IPS-15b (cell line): Measurements from ENCODE around the gene TOX2.

Experiments
- H3K27me3 ChIP-seq: one replicate; pipeline ENCODE4 v1.6.1; 2013; ENCODE audit warnings: low read length; ENCODE audit not compliant: control insufficient read depth, insufficient read depth
- H3K36me3 ChIP-seq: one replicate; pipeline ENCODE4 v1.6.1; 2013; ENCODE audit warnings: low read length; ENCODE audit not compliant: control insufficient read depth, insufficient read depth
- H3K4me1 ChIP-seq: one replicate; pipeline ENCODE4 v1.6.1; 2013; ENCODE audit warnings: mild to moderate bottlenecking, low read length; ENCODE audit not compliant: control insufficient read depth, insufficient read depth
- H3K4me3 ChIP-seq: one replicate; pipeline ENCODE4 v1.5.1; 2013; ENCODE audit warnings: low read depth, low read length
- H3K9ac ChIP-seq: one replicate; pipeline ENCODE4 v1.6.1; 2013; ENCODE audit warnings: low read depth, mild to moderate bottlenecking, low read length
- H3K9me3 ChIP-seq: one replicate; pipeline ENCODE4 v1.6.1; 2013; ENCODE audit warnings: mild to moderate bottlenecking, low read length; ENCODE audit not compliant: control insufficient read depth, insufficient read depth

The TOX2 gene

DNA sequence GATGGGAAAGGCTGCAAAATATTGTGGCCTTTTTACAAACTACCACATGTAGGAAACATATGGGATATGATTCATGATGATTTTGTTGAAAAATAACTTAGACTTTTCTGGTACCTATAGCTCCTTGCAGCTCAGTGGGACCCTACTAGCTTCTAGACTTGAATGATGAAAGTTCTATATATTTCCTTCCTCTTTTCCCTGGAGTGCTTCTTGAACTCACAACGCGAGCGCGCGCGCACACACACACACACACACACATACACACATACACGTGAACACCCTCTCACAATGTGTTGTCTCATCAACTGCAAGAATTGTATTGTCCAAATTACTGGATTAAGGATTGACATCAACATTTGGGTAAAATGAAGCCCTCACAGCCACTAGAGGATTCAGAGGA lies 61.9 kb downstream of the TOX2 start:
- no peaks in the 10 kb centered on the region for H3K4me1 ChIP-seq
- no peaks in the 10 kb centered on the region for H3K27me3 ChIP-seq
- no peak overlapping the region for H3K9ac ChIP-seq
- no peaks in the 10 kb centered on the region for H3K9me3 ChIP-seq
- H3K4me3 ChIP-seq = no peak overlapping the region
- no peaks in the 10 kb centered on the region for H3K36me3 ChIP-seq

DNA sequence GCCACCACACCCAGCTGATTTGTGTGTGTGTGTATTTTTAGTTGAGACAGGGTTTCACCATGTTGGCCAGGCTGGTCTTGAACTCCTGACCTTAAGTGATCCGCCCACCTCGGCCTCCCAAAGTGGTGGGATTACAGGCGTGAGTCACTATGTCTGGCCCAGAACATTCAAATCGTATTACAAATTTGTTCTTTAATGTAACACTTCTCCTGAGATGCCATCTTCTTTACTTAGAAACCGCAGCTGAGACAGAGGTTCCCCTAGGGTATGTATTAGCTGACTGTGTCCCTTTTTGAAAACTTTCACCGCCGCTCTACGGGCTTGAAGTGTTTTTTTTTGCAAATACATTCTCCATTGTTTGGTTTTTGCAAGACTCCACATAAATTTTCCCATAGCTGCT lies 62.6 kb downstream of the TOX2 start:
- H3K9me3 ChIP-seq = no peaks in the 10 kb centered on the region
- no peak overlapping the region for H3K9ac ChIP-seq
- H3K27me3 ChIP-seq = no peaks in the 10 kb centered on the region
- H3K4me1 ChIP-seq = no peaks in the 10 kb centered on the region
- H3K36me3 ChIP-seq = no peaks in the 10 kb centered on the region
- H3K4me3 ChIP-seq = no peak overlapping the region

DNA sequence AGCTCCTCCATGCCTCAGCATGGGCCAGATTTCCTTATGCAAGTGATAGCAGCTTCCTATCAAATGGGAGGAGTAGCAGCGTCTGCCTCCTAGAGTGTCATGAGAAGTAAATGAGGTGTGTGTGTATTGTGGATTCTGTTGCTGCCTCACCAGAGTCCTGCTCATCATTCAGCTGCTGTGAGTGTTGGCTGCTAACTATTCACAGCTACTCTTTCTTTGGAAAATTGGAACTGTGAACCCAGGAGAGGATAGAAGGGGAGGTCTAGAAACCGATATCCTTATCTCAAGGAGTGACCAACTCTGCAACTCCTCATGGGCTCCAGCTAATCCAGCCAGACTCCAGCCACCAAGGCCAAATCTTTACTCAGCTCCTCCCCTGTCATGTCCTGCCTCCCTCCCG lies 63.3 kb downstream of the TOX2 start:
- Histone ChIP-seq H3K9me3 (no peaks in the 10 kb centered on the region), H3K36me3 (no peaks in the 10 kb centered on the region), H3K27me3 (no peaks in the 10 kb centered on the region), H3K4me1 (no peaks in the 10 kb centered on the region), H3K9ac (no peak overlapping the region), H3K4me3 (no peak overlapping the region)

DNA sequence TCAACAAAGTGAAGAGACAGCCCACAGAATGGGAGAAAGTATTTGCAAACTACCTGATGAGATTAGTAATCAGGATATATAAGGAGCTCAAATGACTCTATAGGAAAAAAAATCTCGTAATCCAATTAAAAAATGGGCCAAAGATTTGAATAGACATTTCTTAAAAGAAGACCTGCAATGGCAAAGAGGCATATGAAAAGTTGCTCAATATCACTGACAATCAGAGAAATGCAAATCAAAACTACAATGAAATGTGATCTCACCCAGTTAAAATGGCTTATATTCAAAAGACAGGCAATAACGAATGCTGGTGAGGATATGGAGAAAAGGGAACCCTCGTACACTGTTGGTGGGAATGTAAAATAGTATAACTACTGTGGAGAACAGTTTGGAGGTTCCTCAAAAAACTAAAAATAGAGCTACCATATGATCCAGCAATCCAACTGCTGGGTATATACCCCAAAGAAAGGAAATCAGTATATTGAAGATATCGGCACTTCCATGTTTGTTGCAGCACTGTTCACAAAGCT lies 65.0 kb downstream of the TOX2 start:
- Histone ChIP-seq H3K27me3 (no peaks in the 10 kb centered on the region), H3K36me3 (no peaks in the 10 kb centered on the region), H3K4me1 (no peaks in the 10 kb centered on the region), H3K9me3 (no peaks in the 10 kb centered on the region), H3K4me3 (no peak overlapping the region), H3K9ac (no peak overlapping the region)

DNA sequence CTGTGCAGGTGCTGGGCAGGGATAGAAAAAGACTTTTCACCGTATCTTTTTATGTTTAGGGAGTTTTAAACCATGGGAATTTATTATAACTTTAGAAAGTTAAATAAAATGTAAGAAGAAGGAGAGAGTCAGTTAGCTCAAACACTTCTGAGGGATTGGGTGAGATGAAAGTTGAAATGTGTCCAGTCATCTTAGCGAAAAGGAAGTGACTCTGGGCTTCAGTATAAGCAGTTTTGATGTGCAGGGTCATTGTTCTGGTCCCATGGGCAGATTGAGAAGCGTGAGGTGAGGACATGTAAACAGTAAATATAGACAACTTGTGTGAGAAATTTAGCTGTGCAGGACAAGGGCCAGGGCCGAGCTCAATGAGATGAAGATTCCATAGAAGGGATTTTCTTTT lies 66.9 kb downstream of the TOX2 start:
- H3K9ac ChIP-seq = no peak overlapping the region
- no peaks in the 10 kb centered on the region for H3K27me3 ChIP-seq
- no peaks in the 10 kb centered on the region for H3K4me1 ChIP-seq
- no peak overlapping the region for H3K4me3 ChIP-seq
- H3K36me3 ChIP-seq = no peaks in the 10 kb centered on the region
- H3K9me3 ChIP-seq = no peaks in the 10 kb centered on the region

DNA sequence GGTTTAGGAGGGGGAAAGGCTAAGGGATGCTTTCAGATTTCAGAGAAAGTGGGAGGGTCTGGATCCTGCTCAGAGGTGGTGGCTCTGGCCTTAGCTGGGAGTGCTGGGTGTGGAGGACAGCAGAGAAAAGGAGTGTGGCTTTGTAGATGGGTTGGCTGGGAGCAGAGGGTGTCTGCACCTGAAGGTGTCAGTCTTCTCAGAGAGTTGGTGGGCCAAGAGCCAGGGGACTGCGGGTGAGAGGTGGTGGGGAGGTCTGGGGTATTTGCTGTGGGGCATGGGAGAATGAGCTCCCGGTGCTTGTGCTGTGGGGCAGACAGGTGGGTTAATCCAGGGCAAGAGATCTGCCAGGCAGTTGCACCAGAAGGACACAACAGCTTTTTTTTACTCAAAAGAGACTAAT lies 67.4 kb downstream of the TOX2 start:
- no peaks in the 10 kb centered on the region for H3K9me3 ChIP-seq
- no peak overlapping the region for H3K4me3 ChIP-seq
- H3K27me3 ChIP-seq = no peaks in the 10 kb centered on the region
- no peak overlapping the region for H3K9ac ChIP-seq
- no peaks in the 10 kb centered on the region for H3K4me1 ChIP-seq
- no peaks in the 10 kb centered on the region for H3K36me3 ChIP-seq

DNA sequence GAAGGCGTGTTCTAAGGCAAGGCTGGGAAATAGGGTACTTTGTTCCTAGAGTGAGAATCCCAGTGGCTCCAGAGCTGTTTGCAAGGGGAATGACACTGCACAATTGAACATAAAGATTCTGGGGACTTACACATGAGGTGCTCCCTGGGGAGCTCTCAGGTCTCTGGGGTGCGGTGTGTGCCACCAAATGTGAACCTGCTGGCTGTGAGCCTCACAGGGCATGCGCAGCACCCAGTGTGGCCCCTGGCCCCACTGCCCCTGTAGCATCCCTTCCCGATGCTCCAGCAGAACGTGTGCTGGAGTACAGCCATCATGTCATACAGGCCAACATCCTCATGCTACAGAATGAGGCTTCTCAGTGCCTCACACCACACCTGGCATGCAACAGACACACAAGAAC lies 68.2 kb downstream of the TOX2 start:
- no peaks in the 10 kb centered on the region for H3K4me1 ChIP-seq
- no peaks in the 10 kb centered on the region for H3K9me3 ChIP-seq
- H3K36me3 ChIP-seq = no peaks in the 10 kb centered on the region
- no peak overlapping the region for H3K9ac ChIP-seq
- H3K4me3 ChIP-seq = no peak overlapping the region
- H3K27me3 ChIP-seq = no peaks in the 10 kb centered on the region

DNA sequence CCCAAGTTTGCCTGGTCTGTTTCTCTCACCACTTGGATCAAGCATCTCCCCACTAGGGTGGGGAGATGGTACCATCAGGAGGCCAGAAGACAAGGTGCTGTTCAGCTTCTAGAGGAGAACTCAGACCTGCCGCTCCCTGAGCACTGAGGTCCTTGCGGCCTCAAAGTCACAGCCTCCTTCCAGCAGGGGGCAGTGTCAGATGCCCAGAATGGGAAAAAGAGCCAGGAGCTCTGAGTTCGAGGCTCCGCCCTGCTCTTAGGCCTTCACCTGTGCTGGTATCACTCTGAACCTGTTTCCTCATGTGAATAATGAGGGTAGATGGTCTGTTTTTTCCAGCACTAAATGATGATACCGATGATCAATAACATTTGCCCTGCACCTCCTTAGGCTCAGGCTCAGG lies 68.7 kb downstream of the TOX2 start:
- no peaks in the 10 kb centered on the region for H3K4me1 ChIP-seq
- H3K36me3 ChIP-seq = no peaks in the 10 kb centered on the region
- H3K9me3 ChIP-seq = no peaks in the 10 kb centered on the region
- no peaks in the 10 kb centered on the region for H3K27me3 ChIP-seq
- H3K4me3 ChIP-seq = no peak overlapping the region
- no peak overlapping the region for H3K9ac ChIP-seq

DNA sequence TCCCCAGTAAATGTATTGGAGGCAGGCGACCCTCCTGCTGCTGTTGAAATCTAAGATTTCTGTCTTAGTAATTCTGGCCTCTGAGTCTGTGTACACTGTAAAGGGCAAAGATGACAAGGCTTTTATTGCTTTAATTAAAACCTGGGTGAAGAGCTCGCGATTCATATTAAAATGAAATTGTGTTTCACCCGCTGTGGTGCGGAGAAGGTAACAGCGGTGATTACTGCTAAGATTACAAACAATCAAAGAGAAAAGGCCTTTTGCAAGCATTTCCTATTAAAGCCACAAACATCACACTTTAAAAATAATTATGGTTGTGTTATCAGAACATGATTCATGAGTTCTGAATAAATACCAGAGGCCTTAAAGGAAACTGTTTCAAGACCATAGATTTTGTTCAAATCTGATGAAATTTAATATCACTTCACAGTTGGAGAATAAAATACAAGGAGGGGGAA lies 69.3 kb downstream of the TOX2 start:
- Histone ChIP-seq H3K9ac (no peak overlapping the region), H3K27me3 (no peaks in the 10 kb centered on the region), H3K4me1 (no peaks in the 10 kb centered on the region), H3K36me3 (no peaks in the 10 kb centered on the region), H3K4me3 (no peak overlapping the region), H3K9me3 (no peaks in the 10 kb centered on the region)

DNA sequence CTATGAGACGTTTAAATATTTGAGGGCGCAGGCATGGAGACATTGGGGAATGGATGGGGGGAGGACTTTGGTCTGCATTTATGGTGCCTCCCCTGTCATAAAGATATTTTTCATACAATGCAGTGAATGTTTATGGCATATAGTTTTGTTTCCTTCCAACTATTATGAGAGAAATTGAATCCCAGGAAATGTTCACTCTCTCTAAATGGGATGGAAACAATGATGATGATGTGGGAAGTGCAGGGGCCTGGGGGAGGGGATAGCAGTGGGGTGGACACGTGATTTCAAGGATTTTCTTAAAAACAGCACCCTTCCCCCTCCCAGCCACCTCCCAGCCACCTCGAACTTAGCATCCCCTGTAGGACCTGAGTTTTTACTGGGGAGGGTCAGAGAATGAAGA lies 69.9 kb downstream of the TOX2 start:
- Histone ChIP-seq H3K36me3 (no peaks in the 10 kb centered on the region), H3K9ac (no peak overlapping the region), H3K4me3 (no peak overlapping the region), H3K4me1 (no peaks in the 10 kb centered on the region), H3K9me3 (no peaks in the 10 kb centered on the region), H3K27me3 (no peaks in the 10 kb centered on the region)

DNA sequence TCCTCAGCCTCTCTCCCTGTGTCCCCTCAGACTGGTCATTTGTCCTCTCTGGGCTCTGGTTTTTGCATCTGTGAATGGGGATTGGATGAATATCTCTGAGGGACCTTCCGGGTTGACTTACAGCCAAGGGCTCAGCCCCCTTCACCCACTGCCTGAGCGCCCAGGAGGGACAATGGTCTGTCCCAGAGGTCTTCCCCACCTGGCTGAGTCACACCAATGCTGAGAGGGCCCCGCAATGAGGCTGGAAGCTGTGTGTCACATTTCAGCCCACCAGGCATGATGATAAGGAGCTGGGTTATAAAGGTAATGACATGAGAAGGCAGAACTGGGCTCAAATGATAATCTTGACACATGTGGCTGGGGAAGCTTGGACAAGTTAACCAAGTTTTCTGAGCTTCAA lies 70.5 kb downstream of the TOX2 start:
- no peaks in the 10 kb centered on the region for H3K9me3 ChIP-seq
- no peaks in the 10 kb centered on the region for H3K36me3 ChIP-seq
- no peaks in the 10 kb centered on the region for H3K27me3 ChIP-seq
- no peak overlapping the region for H3K4me3 ChIP-seq
- H3K4me1 ChIP-seq = no peaks in the 10 kb centered on the region
- H3K9ac ChIP-seq = no peak overlapping the region

DNA sequence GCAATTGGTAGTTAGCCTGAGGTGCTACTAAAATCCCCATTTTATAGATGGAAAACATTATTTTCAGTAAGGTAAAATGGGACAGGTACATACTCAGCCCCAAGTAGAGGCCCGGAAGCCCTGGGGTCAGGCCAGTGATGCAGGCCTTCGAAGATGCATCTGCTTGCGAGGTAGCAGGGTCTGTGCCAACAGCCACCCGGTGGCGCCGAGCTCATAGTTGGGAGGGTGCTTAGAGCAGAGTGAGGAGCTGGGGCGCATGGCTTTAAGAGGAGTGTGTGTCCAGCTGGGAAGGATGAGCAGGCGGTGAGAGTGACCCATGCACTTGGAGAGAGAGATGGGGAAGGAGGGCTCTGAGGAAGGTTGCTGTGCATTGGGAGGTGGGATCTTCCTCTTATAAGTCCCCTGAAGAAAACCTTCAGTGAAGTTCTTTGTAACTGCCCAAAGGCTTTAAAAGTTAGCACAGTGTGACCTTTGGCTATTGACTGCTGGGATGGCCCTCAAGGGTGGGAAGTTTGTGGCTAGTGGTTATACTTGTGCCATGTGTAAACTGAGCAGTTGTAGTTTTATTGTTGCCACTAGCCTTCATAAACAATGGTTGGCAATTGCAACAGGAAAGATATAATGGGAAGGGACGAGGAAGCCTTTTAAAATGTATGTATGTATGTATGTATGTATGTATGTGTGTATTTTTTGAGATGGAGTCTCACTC lies 71.1 kb downstream of the TOX2 start:
- Histone ChIP-seq H3K4me3 (no peak overlapping the region), H3K4me1 (no peaks in the 10 kb centered on the region), H3K36me3 (no peaks in the 10 kb centered on the region), H3K9me3 (no peaks in the 10 kb centered on the region), H3K27me3 (no peaks in the 10 kb centered on the region), H3K9ac (no peak overlapping the region)
